Activated CD8-positive, alpha-beta memory T cell treated with anti-CD3 and anti-CD28 coated beads for 24 hours (primary cell): ENCODE measurements around the gene TPCN1.
A peak's percentile ranks its signal among the peaks of the same experiment; 100 is the strongest.

Source experiments
- DNase-seq: peaks from one replicate; pipeline ENCODE4 v3.0.0-alpha.2; 2020

TPCN1 gene

DNA sequence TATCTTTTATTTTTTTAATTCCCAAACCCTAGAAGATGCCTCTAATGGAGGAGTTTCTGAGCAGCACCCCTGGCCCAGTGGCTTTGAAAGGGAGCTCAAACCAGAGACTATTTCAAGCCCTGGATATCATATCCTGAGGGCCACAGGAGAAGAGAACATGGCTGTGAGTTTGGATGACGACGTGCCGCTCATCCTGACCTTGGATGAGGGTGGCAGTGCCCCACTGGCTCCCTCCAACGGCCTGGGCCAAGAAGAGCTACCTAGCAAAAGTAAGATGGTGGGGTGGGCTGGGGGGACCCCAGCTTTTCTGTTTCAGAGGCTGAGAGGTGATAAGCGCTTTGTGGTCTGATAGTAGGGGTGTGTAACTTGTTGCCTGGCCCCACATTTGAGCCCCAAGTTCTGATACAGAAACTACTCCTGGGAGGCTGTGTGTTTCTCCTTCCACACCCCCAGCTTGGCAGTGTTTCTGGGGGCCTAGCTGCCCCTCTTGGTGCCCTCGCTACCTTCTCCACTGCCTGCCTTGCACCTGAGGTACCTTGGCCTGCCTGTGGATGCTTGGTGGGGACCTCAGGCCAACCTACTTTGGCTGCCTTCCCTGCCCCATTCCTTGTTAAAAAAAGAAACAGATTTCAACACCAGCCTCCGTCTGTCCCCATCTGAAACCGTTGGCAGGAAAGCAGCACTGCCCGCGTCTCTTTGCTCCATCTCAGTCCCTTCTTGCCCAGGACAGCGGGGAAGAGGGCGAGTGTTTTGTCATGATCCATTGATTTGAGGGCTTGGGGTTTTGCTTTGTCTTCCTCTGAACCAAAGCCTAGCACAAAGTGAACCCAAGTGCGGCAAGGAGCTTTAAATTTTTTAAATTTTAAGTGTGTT lies 5.7 kb downstream of the TPCN1 start:
- DNase-seq = no peak

DNA sequence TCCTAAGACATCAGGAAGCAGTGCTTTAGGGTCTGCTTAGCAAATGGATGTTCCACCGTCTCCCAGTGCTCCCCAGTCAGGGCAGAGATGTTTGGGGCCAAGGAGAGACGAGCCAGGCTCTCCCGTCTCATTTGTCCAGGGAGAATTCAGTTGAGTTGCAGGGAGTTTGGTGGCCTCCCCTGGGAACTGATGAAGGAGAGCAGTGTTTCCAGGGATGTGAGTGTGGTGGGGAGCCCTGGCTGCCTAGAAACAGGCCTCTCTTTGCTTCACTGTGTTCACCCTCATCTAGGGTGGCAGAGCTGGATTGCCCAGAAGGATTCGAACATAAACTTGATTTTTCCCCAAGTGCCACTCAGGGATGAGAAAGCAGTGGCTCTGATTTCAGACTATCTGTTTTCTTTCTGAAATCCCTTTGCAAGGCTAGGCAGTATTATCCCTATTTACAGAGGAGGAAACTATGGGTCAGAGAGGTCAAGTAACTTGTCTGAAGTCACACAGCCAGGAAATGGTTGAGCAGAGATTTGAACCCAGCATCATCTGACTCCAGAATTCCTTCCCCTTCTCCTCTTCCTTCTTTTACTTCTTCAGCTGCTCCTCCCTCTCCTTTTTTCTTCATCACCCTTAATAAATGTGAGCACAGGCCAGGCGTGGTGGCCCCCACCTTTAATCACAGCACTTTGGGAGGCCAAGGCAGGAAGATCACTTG lies 6.6 kb downstream of the TPCN1 start:
- no peak for DNase-seq

DNA sequence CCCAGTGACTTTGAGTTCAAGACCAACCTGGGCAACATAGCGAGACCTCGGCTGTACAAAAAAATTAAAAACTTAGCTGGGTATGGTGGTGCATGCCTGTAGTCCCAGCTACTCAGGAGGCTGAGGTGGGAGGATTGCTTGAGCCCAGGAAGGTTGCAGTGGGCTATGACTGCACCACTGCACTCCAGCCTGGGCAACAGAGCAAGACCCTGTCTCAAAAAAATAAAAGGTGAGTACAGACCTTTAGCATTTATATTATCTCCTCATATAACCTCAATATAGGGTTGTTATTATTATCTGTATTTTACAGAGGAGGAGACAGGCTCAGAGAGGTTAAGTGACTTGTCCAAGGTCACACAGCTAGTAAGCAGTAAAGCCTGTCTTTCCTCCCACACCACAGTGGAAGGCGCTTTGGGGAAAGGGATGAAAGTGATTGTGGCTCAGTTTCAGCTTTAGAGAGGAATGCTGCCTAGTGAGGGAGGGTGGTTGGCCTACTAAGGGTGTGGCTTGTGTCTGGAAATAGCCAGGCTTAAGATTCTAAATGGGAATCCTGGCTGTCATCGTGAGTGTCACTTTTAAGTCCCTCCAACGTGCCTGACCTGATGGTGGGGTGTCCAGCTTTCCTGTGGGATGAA lies 7.2 kb downstream of the TPCN1 start:
- DNase-seq = no peak

DNA sequence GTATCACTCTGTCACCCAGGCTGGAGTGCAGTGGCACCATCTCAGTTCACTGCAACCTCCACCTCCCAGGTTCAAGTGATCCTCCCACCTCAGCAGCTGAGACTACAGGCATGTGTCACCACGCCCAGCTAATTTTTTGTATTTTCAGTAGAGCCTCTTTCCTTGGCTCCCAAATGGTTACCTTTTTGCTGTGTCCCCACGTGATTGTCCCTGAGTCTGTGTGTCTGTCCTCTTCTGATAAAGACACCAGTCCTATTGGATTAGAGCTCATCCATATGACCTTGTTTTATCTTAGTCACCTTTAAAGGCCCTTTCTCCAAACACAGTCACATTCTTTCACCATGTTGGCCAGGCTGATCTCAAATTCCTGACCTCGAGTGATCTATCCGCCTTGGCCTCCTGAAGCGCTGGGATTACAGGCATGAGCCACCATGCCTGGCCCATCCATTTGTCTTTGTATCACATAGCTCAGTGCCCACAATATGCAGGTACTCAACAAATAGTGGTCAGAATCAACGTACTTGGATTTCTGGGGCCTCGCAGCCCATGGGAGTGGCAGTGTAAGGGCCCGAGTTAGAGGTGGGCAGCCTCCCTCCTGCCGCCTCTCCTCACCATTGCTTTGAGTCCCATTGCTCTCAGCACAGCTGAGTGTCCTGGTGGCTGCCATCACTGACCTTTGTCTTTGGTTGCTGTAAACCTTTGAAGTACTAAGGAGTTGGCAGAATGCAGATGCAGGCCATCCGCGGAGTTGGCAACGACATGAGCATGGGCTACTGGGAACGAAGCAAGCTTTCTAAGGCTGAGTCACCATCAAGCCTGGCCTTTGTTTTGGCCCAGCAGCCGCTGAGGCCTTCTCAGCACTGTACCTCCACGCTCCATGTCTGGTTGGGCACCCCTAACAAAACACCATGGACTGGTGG lies 9.3 kb downstream of the TPCN1 start:
- DNase-seq = no peak

DNA sequence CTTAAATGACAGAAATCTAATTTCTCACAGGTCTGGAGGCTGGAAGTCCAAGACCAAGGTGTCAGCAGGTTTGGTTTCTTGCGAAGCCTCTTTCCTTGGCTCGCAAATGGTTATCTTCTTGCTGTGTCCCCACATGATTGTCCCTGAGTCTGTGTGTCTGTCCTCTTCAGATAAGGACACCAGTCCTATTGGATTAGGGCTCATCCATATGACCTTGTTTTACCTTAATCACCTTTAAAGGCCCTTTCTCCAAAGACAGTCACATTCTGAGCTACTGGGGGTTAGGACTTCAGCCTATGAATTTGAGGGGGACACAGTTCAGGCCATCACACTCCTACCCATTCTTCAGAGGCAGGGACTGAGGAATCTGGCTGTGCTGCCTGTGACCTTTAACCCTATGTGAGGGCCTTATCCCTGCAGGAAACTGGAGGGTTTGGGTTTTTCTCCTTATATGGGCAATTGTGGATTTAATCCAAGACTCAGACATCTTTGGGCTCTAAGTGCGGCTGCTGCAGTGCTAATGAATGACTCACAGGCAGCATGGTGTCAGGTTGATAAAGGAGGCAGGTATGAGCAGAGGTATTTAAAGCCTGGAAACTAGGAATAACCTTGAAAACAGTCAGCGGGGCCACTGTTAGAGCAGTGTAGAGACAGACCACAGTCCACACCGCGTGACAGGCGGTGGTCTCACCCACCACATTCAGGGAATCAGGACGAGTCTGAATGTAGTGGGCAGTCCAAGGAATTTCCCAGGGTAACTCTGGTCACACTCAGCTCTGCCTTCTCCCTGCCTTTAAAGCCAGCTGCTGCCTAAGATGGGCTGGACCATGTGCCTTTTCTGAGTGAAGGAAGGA lies 10.2 kb downstream of the TPCN1 start:
- no peak for DNase-seq

GRCh38 chr12:113232089-113232839 lies 11.0 kb downstream of the TPCN1 start:
- DNase-seq = no peak

- DNase-seq = peak; percentile 78
Measured at GRCh38 chr12:113232840-113233585, 11.7 kb downstream of the TPCN1 start.

GRCh38 chr12:113233967-113234366 lies 12.7 kb downstream of the TPCN1 start:
- DNase-seq = no peak

DNA sequence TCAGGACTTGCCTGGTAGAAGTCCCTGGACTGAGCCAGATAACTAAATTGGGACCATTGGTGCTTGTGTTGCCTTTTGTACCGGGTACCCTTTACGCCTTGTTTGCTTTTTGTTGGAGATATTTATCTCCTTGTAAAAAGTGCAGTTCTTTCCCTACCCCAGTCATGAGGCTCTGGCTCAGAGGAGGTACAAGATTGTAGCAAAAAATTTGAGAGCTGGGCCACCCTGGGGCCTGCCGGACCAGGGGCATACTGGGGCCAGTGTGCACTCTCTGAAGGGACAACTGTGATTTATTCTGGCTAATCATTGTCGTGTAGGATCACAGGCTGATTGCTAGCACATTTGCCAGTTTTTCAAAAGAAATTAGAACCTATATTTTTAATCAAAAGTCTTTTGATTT lies 13.2 kb downstream of the TPCN1 start:
- no peak for DNase-seq

- DNase-seq = no peak
Measured at GRCh38 chr12:113235976-113236375, 14.7 kb downstream of the TPCN1 start.

DNA sequence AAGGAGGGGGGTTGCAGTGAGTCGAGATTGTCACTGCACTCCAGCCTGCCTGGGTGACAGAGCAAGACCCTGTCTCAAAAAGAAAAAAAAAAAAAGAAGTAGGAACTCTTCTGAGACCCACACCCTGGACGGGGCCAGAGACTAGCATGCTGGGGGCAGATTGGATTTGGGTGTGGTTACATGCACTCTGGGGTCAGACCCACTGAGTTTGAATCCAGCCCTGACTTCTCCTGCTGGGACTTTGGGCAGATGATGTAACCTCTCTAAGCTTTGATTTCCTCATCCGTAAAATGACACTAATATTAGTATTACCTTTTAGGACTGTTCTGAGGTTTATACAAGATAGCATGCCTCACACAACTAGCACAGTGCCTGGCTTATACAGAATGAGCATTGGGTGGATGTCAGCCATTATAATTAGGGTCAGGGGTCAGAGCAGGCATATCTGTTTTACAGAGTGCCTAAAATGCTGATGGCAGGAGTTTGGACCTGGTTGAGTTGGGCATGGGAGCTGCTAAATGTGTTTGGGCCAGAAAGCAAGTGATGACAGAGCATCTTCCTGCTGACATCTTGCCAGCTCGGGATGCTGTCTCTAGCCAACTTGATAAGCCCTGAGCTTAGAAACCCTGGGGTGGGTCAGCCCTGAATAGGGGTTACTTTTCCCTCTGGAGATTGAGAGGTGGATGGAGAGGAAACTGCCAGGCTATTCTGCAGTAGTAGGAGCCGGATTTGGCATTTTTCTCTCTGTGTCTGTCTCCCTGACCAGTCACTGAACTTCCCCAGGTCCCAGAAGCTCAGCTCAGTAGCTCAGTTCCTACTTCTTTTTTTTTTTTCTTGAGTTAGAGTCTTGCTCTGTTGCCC lies 15.5 kb downstream of the TPCN1 start:
- DNase-seq = no peak

GRCh38 chr12:113237748-113238147 lies 16.5 kb downstream of the TPCN1 start:
- no peak for DNase-seq

GRCh38 chr12:113238309-113238708 lies 17.0 kb downstream of the TPCN1 start:
- no peak for DNase-seq

GRCh38 chr12:113239288-113239771 lies 18.1 kb downstream of the TPCN1 start:
- DNase-seq = no peak

GRCh38 chr12:113239811-113240331 lies 18.6 kb downstream of the TPCN1 start:
- DNase-seq = no peak

DNA sequence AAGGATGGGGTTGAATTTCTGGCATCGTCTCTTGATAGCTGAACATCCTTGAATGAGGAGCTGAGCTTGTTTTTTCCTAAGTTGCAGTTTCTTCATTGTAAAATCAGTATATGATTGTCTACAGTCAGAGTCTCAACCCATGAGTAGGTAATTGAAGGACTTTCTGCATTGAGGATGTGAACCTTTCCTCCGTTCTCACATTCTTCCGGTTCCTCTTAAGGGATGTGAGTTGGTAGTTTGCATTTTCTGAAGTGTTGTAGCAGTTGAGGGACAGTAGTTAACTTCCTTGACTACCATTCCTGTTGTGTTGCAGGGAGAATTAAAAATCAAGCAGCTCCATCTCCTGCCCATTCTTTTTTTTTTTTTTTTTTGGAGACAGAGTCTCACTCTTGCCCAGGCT lies 19.1 kb downstream of the TPCN1 start:
- DNase-seq = no peak

GRCh38 chr12:113241191-113242025 lies 20.1 kb downstream of the TPCN1 start:
- no peak for DNase-seq

- no peak for DNase-seq
Measured at GRCh38 chr12:113242026-113242418, 20.8 kb downstream of the TPCN1 start.
